ENCODE data around the gene DNPH1.

GRCh38 chr6:43274916-43275597 is 45.8 kb upstream of the DNPH1 start:
- TF ChIP-seq YY1 (IDR thresholded peaks at IDR 0.05; ENCODE audit: insufficient read depth, insufficient read length) (no peak), ZNF274 (IDR thresholded peaks at IDR 0.05; ENCODE audit: low read depth, low read length) (no peak)
